BE2C (cell line): ENCODE results near the gene SGTA.
"Not testable (repeated sequence)": the region's sequence is repeated elsewhere in the genome, so short reads cannot be mapped to it uniquely, and the experiment has no call there.

Source experiments
- DNase-seq: peaks from one replicate; pipeline ENCODE4 v3.0.0-alpha.2; 2020
- H3K27me3 ChIP-seq: fragments of 250-450 bp; sonication (Bioruptor Pico); 2 replicates; pipeline ENCODE4 v1.5.1; 2020; ENCODE audit warnings: mild to moderate bottlenecking
- H3K36me3 ChIP-seq: fragments of 250-450 bp; sonication (Bioruptor Pico); 2 replicates; pipeline ENCODE4 v1.5.1; 2020; ENCODE audit warnings: mild to moderate bottlenecking
- H3K4me1 ChIP-seq: fragments of 250-450 bp; sonication (Bioruptor Pico); 2 replicates; pipeline ENCODE4 v1.5.1; 2020
- H3K4me3 ChIP-seq: 2 replicates; pipeline ENCODE4 v1.5.1; 2011; ENCODE audit warnings: low read depth, low read length
- H3K9me3 ChIP-seq: fragments of 250-450 bp; sonication (Bioruptor Pico); 2 replicates; pipeline ENCODE4 v1.5.1; 2020
- TF ChIP-seq, protein P1 (sequence below): IDR thresholded peaks from 2 replicates; pipeline ENCODE4 v1.5.1; 2012; ENCODE audit warnings: mild to moderate bottlenecking, low read depth, low read length

The SGTA gene

GRCh38 chr19:2715470-2716274 is 67.4 kb downstream of the SGTA start:
- DNase-seq: no peak
- H3K9me3 ChIP-seq: 0 out of 2 replicates have a peak, but pooled peaks cover 5% of the 10 kb centered on the region
- TF ChIP-seq, protein P1, sequence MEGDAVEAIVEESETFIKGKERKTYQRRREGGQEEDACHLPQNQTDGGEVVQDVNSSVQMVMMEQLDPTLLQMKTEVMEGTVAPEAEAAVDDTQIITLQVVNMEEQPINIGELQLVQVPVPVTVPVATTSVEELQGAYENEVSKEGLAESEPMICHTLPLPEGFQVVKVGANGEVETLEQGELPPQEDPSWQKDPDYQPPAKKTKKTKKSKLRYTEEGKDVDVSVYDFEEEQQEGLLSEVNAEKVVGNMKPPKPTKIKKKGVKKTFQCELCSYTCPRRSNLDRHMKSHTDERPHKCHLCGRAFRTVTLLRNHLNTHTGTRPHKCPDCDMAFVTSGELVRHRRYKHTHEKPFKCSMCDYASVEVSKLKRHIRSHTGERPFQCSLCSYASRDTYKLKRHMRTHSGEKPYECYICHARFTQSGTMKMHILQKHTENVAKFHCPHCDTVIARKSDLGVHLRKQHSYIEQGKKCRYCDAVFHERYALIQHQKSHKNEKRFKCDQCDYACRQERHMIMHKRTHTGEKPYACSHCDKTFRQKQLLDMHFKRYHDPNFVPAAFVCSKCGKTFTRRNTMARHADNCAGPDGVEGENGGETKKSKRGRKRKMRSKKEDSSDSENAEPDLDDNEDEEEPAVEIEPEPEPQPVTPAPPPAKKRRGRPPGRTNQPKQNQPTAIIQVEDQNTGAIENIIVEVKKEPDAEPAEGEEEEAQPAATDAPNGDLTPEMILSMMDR: no peak
- H3K4me3 ChIP-seq: no peak overlapping the region
- no peaks in the 10 kb centered on the region for H3K4me1 ChIP-seq
- no peaks in the 10 kb centered on the region for H3K27me3 ChIP-seq
- H3K36me3 ChIP-seq: peaks cover 14% of the 10 kb centered on the region

DNA sequence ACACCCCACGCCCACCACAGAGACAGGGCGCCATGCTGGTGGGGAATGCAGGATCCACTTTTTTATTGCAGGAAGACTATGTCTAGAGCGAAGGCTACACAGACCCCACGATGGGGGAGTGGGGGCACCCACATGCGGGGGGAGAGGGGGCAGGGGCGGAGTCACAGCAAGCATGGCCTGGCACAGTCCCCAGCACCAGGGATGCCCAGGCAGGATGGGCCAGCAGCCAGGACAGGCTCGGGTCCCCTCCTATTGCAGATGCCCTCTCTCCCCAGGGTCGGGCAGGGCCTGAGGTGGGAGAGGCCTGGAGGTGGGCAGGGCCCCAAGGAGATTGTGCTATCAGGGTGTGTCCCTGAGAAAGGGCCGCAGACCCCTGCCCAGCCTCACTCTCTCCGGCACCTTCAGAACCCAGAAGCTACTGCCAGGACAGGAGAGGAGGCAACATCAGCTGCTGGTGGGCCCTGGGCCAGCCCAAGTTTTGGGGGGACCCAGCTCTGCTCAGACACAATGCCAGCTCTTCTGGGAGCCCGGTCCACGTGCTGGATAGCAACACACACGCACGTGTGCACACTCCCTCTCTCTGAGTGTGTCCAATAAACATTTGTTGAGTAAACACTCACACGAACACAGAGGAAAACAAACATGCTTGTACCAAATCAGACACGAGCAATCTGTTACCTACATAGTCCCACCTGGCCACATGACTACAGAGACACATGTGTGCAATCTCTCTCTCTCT is 68.4 kb downstream of the SGTA start:
- no peaks in the 10 kb centered on the region for H3K27me3 ChIP-seq
- 0 out of 2 replicates have a peak, but pooled peaks cover 5% of the 10 kb centered on the region for H3K9me3 ChIP-seq
- no peak overlapping the region for H3K4me3 ChIP-seq
- no peaks in the 10 kb centered on the region for H3K4me1 ChIP-seq
- no peak for DNase-seq
- TF ChIP-seq, protein P1: no peak
- H3K36me3 ChIP-seq: peaks cover 14% of the 10 kb centered on the region

GRCh38 chr19:2714102-2714501 is 69.0 kb downstream of the SGTA start:
- H3K27me3 ChIP-seq, H3K4me1 ChIP-seq, H3K9me3 ChIP-seq, DNase-seq, H3K4me3 ChIP-seq: not testable (repeated sequence)
- H3K36me3 ChIP-seq: peaks cover 14% of the 10 kb centered on the region

DNA sequence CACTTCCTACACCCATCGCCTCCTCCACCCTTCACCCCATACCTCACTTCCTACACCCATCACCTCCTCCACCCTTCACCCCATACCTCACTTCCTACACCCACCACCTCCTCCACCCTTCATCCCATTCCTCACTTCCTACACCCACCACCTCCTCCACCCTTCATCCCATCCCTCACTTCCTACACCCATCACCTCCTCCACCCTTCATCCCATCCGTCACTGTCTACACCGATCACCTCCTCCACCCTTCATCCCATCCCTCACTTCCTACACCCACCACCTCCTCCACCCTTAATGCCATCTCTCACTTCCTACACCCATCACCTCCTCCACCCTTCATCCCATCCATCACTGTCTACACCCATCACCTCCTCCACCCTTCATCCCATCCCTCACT is 69.9 kb downstream of the SGTA start:
- DNase-seq, H3K4me1 ChIP-seq, H3K9me3 ChIP-seq, H3K4me3 ChIP-seq, H3K27me3 ChIP-seq: not testable (repeated sequence)
- H3K36me3 ChIP-seq: peaks cover 14% of the 10 kb centered on the region

DNA sequence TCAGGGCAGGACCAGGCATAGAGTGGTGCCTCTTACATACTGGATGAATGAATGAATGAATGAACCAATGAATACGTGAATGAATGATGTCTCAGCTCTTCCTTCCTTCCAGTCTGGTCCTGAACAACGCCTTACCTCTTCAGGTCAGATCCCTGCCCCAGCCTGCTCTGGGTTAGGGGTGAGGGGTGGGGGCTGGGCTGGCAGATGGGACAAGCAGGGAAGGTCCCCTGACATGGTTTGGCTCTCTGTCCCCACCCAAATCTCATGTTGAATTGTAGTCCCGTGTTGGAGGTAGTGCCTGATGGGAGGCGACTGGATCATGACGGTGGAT is 71.2 kb downstream of the SGTA start:
- Histone ChIP-seq H3K27me3 (no peaks in the 10 kb centered on the region), H3K9me3 (0 out of 2 replicates have a peak, but pooled peaks cover 5% of the 10 kb centered on the region), H3K4me3 (no peak overlapping the region), H3K36me3 (peaks cover 14% of the 10 kb centered on the region), H3K4me1 (no peaks in the 10 kb centered on the region)
- DNase-seq: no peak
- TF ChIP-seq, protein P1: no peak

DNA sequence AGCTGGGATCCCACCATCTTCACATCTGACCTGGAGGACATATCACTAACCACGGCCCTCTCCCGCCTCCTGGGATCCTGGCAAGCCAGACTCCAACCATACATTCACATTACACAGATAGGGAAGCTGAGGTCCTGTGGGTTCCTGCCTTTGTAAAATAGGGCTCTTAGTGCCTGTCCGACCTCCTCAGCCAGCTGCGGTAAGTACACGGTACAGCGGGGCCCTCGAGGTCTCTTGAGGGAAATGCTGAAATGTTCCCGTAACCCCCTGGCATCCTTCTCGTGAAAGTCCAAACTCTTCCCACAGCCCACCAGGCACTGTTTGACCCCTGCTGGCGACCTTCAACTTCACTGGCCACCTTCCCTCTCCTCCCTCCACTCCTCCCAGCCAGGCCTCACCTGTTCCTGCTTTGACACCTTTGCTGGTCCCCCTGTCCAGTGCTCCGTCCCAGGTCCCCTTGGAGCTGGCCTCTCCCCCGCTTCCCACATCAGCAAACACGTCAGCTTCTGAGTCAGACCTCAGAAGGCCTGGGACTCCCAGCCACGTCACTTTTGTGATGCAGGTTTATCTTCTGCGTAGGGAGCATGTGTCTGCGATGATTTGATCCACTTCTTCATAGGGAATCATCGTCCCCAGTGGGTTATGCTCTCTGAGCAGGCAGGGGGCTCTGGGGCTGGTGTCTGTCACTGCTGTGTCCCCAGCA is 71.8 kb downstream of the SGTA start:
- H3K36me3 ChIP-seq: peaks cover 9% of the 10 kb centered on the region
- H3K4me1 ChIP-seq: no peaks in the 10 kb centered on the region
- H3K9me3 ChIP-seq: 0 out of 2 replicates have a peak, but pooled peaks cover 5% of the 10 kb centered on the region
- DNase-seq: no peak
- H3K27me3 ChIP-seq: no peaks in the 10 kb centered on the region
- no peak overlapping the region for H3K4me3 ChIP-seq
- TF ChIP-seq, protein P1: no peak
